ENCODE results near the gene RREB1. TPM values are rescaled to one million over a fixed set of nuclear protein-coding genes. Genes with fewer than 3 reads are reported as not detected.

The RREB1 gene
- total RNA-seq, 6 experiments from 2014 or later: 17.5 to 23.5 (median 20.1) TPM

GRCh38 chr6:7137335-7138045 is 29.7 kb downstream of the RREB1 start:
- H3K4me1 Mint-ChIP-seq (ENCODE audit: low read depth): peaks cover 62% of the 10 kb centered on the region
- peaks cover 2% of the 10 kb centered on the region; the same call in 1 of the 2 replicates for H3K36me3 Mint-ChIP-seq (ENCODE audit: low read depth)
- DNase-seq: peak; percentile 51
- no peaks in the 10 kb centered on the region for H3K9me3 Mint-ChIP-seq
- peak overlapping the region; percentile 87 for H3K27ac Mint-ChIP-seq
- peak overlapping the region; percentile 80 for H3K4me3 Mint-ChIP-seq
- no peak for TF ChIP-seq CTCF (IDR thresholded peaks at IDR 0.05)
- H3K27me3 Mint-ChIP-seq (ENCODE audit: insufficient read depth): peaks cover 2% of the 10 kb centered on the region

- Mint-ChIP-seq H3K36me3 (ENCODE audit: low read depth) (no peaks in the 10 kb centered on the region; the same call in 1 of the 2 replicates), H3K27me3 (ENCODE audit: insufficient read depth) (peaks cover 2% of the 10 kb centered on the region), H3K9me3 (no peaks in the 10 kb centered on the region), H3K4me3 (peak overlapping the region; percentile 80), H3K27ac (peak overlapping the region; percentile 87), H3K4me1 (ENCODE audit: low read depth) (peaks cover 63% of the 10 kb centered on the region)
- no peak for TF ChIP-seq CTCF (IDR thresholded peaks at IDR 0.05)
- no peak for DNase-seq
Observed at GRCh38 chr6:7138046-7138531, 30.3 kb downstream of the RREB1 start.

- Mint-ChIP-seq H3K9me3 (no peaks in the 10 kb centered on the region), H3K27ac (peak overlapping the region; percentile 25; the same call in 1 of the 2 replicates), H3K36me3 (ENCODE audit: low read depth) (no peaks in the 10 kb centered on the region; the same call in 1 of the 2 replicates), H3K27me3 (ENCODE audit: insufficient read depth) (peaks cover 2% of the 10 kb centered on the region), H3K4me3 (no peak overlapping the region), H3K4me1 (ENCODE audit: low read depth) (peaks cover 70% of the 10 kb centered on the region)
- no peak for DNase-seq
- TF ChIP-seq CTCF (IDR thresholded peaks at IDR 0.05): no peak
Observed at GRCh38 chr6:7138921-7139358, 31.2 kb downstream of the RREB1 start.

GRCh38 chr6:7139835-7140470 is 32.2 kb downstream of the RREB1 start:
- peaks cover 79% of the 10 kb centered on the region for H3K4me1 Mint-ChIP-seq (ENCODE audit: low read depth)
- H3K27me3 Mint-ChIP-seq (ENCODE audit: insufficient read depth): peaks cover 2% of the 10 kb centered on the region
- peak overlapping the region; percentile 83 for H3K27ac Mint-ChIP-seq
- peak overlapping the region; percentile 84; the same call in 1 of the 2 replicates for H3K4me3 Mint-ChIP-seq
- H3K9me3 Mint-ChIP-seq: no peaks in the 10 kb centered on the region
- DNase-seq: no peak
- no peaks in the 10 kb centered on the region; the same call in 1 of the 2 replicates for H3K36me3 Mint-ChIP-seq (ENCODE audit: low read depth)
- no peak for TF ChIP-seq CTCF (IDR thresholded peaks at IDR 0.05)

GRCh38 chr6:7140631-7141378 is 33.0 kb downstream of the RREB1 start:
- Mint-ChIP-seq H3K36me3 (ENCODE audit: low read depth) (no peaks in the 10 kb centered on the region), H3K27ac (peak overlapping the region; percentile 89), H3K9me3 (no peaks in the 10 kb centered on the region), H3K4me1 (ENCODE audit: low read depth) (peaks cover 80% of the 10 kb centered on the region), H3K27me3 (ENCODE audit: insufficient read depth) (peaks cover 2% of the 10 kb centered on the region), H3K4me3 (peak overlapping the region; percentile 89)
- no peak for TF ChIP-seq CTCF (IDR thresholded peaks at IDR 0.05)
- peak; percentile 59 for DNase-seq
